ENCODE results near the gene LRAT.

DNA sequence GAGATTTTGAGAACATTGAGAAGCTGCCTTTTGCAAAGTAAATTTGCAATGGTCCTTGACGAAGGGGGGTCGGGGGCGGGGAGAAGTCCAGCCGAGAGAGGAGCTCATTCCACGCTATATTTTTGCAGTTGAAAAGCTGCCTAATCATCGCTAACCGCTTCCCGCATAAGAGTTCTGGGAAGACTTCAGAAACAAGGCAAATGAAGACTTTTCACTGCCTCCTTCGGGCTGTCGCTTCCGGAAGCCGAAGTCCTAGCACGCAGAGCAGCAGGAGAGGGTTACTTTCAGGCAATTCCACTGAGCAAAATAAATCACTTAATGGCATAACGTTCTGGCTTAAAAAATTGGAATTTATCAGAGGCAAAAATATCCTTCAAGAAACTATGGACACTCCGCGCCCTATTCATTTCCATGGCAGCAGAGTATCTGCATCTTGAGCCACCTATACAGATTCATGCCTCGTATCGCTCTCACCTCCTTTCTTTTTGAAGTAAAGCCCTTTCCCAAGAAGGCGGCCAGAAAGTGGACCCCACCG lies 2.6 kb upstream of the LRAT start:
- TF ChIP-seq, protein P1, sequence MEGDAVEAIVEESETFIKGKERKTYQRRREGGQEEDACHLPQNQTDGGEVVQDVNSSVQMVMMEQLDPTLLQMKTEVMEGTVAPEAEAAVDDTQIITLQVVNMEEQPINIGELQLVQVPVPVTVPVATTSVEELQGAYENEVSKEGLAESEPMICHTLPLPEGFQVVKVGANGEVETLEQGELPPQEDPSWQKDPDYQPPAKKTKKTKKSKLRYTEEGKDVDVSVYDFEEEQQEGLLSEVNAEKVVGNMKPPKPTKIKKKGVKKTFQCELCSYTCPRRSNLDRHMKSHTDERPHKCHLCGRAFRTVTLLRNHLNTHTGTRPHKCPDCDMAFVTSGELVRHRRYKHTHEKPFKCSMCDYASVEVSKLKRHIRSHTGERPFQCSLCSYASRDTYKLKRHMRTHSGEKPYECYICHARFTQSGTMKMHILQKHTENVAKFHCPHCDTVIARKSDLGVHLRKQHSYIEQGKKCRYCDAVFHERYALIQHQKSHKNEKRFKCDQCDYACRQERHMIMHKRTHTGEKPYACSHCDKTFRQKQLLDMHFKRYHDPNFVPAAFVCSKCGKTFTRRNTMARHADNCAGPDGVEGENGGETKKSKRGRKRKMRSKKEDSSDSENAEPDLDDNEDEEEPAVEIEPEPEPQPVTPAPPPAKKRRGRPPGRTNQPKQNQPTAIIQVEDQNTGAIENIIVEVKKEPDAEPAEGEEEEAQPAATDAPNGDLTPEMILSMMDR (IDR thresholded peaks at IDR 0.05; ENCODE audit: insufficient read depth, low read length, poor library complexity, severe bottlenecking) = no peak
- no peak for TF ChIP-seq EZH2phosphoT487 (conservative IDR thresholded peaks at IDR 0.05; ENCODE audit: low read length)
